Panc1 (cell line): ENCODE data around the gene KRT85.

ENCODE experiments used
- CTCF ChIP-seq: fragments of 450-650 bp; IDR thresholded peaks from 2 replicates; pipeline ENCODE4 v1.5.1; 2017; ENCODE audit warnings: mild to moderate bottlenecking
- POLR2AphosphoS5 ChIP-seq: IDR thresholded peaks from 2 replicates; pipeline ENCODE4 v1.6.1; 2012; ENCODE audit warnings: mild to moderate bottlenecking, low read depth, low read length, moderate library complexity
- REST ChIP-seq, 2 experiments: IDR thresholded peaks; 2 replicates each; pipeline ENCODE4 v1.6.1; 2011 to 2012; ENCODE audit warnings: low read depth in 2 of 2, control low read depth in 1 of 2, low read length in 1 of 2, mild to moderate bottlenecking in 1 of 2, moderate library complexity in 1 of 2; ENCODE audit not compliant: insufficient read depth in 1 of 2
- SIN3A ChIP-seq: IDR thresholded peaks from 2 replicates; pipeline ENCODE4 v1.6.1; 2012; ENCODE audit warnings: low read depth, mild to moderate bottlenecking, low read length, moderate library complexity, borderline replicate concordance; ENCODE audit not compliant: insufficient read depth
- TCF7L2 ChIP-seq: IDR thresholded peaks from 2 replicates; pipeline ENCODE4 v1.6.1; 2011; ENCODE audit warnings: mild to moderate bottlenecking, low read depth, low read length, inconsistent platforms

- TF ChIP-seq CTCF (no peak), REST (IDR thresholded peaks at IDR 0.05; ENCODE audit: insufficient read depth in 1 of 2, low read depth in 2 of 2, low read length in 1 of 2) (no peak), POLR2AphosphoS5 (no peak), TCF7L2 (no peak), SIN3A (no peak)
Observed at GRCh38 chr12:52347016-52347415, 20.3 kb downstream of the KRT85 start.
